Tibial nerve (tissue), 4 donors: Measurements from ENCODE around the gene SHANK2. TPM values are rescaled to one million over a fixed set of nuclear protein-coding genes. Genes with fewer than 3 reads are reported as not detected.

ENCODE experiments used
- DNase-seq, 2 donors: peaks; one replicate each; pipeline ENCODE4 v3.0.0-alpha.2; 2019; ENCODE audit warnings: low spot score in 2 of 2
- H3K27ac ChIP-seq, 4 donors: fragments of 200-600 bp; sonication (generic) in 3 of 4; one replicate each; pipeline ENCODE4 v1.5.1; 2017 to 2019; ENCODE audit warnings: mild to moderate bottlenecking in 1 of 4
- H3K27me3 ChIP-seq, 2 donors: fragments of 200-600 bp; sonication (generic) in 1 of 2; one replicate each; pipeline versions ENCODE4 v1.5.1 to v1.6.0; 2017 to 2019
- H3K36me3 ChIP-seq, 3 donors: fragments of 200-600 bp; sonication (generic); one replicate each; pipeline ENCODE4 v1.5.1; 2018 to 2019
- H3K4me1 ChIP-seq, 4 donors: fragments of 200-600 bp; sonication (generic) in 3 of 4; one replicate each; pipeline ENCODE4 v1.5.1; 2017 to 2019
- H3K4me3 ChIP-seq, 4 donors: fragments of 200-600 bp; sonication (generic) in 3 of 4; one replicate each; pipeline ENCODE4 v1.5.1; 2017 to 2019; ENCODE audit warnings: mild to moderate bottlenecking in 1 of 4, moderate library complexity in 1 of 4
- H3K9me3 ChIP-seq, 4 donors: fragments of 200-600 bp; sonication (generic) in 3 of 4; one replicate each; pipeline ENCODE4 v1.5.1; 2017 to 2019
- EP300 ChIP-seq, 2 donors: sonication (generic); formaldehyde crosslinking; IDR thresholded peaks; one replicate each; pipeline ENCODE4 v1.6.1; 2017; ENCODE audit warnings: antibody characterized with exemption in 2 of 2, mild to moderate bottlenecking in 1 of 2
- POLR2A ChIP-seq, 2 donors: fragments of 450-650 bp; IDR thresholded peaks; one replicate each; pipeline ENCODE4 v1.6.1; 2017; ENCODE audit warnings: antibody characterized with exemption in 2 of 2, mild to moderate bottlenecking in 2 of 2, moderate library complexity in 2 of 2
- WGBS, 2 donors: methylation state at CpG; one replicate each; pipeline ENCODE4 v1.1.5; 2018; 5-methylcytosine and 5-hydroxymethylcytosine counted together
- total RNA-seq, 4 donors: library from RNA; depleted of rRNA; stranded (reverse); fragments of >200 nt; gene quantifications; one replicate each; pipeline ENCODE4 v1.1.0, GENCODE V29; 2016
- TF ChIP-seq, protein P1 (sequence below), 5 experiments: fragments of 200-600 bp in 3 of 5; fragments of 450-650 bp in 2 of 5; sonication (generic) in 3 of 5; IDR thresholded peaks; one replicate each; pipeline ENCODE4 v1.5.1; 2016 to 2019; ENCODE audit warnings: antibody characterized with exemption in 5 of 5, mild to moderate bottlenecking in 3 of 5, moderate library complexity in 2 of 5

SHANK2 gene
- total RNA-seq, 4 donors from 2014 or later: 0.20 to 2.0 (median 1.4) TPM

GRCh38 chr11:71285111-71285510 lies 32.7 kb upstream of the SHANK2 start:
- no peak for DNase-seq
- 85 to 93% methylated on average over 14 of the region's 14 CpGs for WGBS, 2 donors
- no peak overlapping the region for H3K27ac ChIP-seq
- H3K9me3 ChIP-seq: peaks cover 0 to 16% (median 0%) of the 10 kb centered on the region in 4 donors
- H3K4me1 ChIP-seq: peaks cover 0 to 10% (median 0%) of the 10 kb centered on the region in 4 donors
- no peak for TF ChIP-seq POLR2A (IDR thresholded peaks at IDR 0.05)
- TF ChIP-seq EP300 (IDR thresholded peaks at IDR 0.05): no peak
- TF ChIP-seq, protein P1, sequence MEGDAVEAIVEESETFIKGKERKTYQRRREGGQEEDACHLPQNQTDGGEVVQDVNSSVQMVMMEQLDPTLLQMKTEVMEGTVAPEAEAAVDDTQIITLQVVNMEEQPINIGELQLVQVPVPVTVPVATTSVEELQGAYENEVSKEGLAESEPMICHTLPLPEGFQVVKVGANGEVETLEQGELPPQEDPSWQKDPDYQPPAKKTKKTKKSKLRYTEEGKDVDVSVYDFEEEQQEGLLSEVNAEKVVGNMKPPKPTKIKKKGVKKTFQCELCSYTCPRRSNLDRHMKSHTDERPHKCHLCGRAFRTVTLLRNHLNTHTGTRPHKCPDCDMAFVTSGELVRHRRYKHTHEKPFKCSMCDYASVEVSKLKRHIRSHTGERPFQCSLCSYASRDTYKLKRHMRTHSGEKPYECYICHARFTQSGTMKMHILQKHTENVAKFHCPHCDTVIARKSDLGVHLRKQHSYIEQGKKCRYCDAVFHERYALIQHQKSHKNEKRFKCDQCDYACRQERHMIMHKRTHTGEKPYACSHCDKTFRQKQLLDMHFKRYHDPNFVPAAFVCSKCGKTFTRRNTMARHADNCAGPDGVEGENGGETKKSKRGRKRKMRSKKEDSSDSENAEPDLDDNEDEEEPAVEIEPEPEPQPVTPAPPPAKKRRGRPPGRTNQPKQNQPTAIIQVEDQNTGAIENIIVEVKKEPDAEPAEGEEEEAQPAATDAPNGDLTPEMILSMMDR (IDR thresholded peaks at IDR 0.05): no peak
- H3K36me3 ChIP-seq: no peaks in the 10 kb centered on the region
- no peak overlapping the region for H3K4me3 ChIP-seq
- H3K27me3 ChIP-seq: no peaks in the 10 kb centered on the region

- WGBS, 2 donors: 62 to 66% methylated on average over 2 of the region's 2 CpGs
- no peaks in the 10 kb centered on the region for H3K36me3 ChIP-seq
- no peak for DNase-seq
- TF ChIP-seq EP300 (IDR thresholded peaks at IDR 0.05) (no peak), POLR2A (IDR thresholded peaks at IDR 0.05) (no peak)
- TF ChIP-seq, protein P1 (IDR thresholded peaks at IDR 0.05): no peak
- H3K4me3 ChIP-seq: no peak overlapping the region
- peaks cover 0 to 11% (median 0%) of the 10 kb centered on the region in 4 donors for H3K9me3 ChIP-seq
- H3K4me1 ChIP-seq: peaks cover 0 to 10% (median 0%) of the 10 kb centered on the region in 4 donors
- no peak overlapping the region for H3K27ac ChIP-seq
- no peaks in the 10 kb centered on the region for H3K27me3 ChIP-seq
These were observed 32.2 kb upstream of the SHANK2 start for GRCh38 chr11:71284525-71285092.

DNA sequence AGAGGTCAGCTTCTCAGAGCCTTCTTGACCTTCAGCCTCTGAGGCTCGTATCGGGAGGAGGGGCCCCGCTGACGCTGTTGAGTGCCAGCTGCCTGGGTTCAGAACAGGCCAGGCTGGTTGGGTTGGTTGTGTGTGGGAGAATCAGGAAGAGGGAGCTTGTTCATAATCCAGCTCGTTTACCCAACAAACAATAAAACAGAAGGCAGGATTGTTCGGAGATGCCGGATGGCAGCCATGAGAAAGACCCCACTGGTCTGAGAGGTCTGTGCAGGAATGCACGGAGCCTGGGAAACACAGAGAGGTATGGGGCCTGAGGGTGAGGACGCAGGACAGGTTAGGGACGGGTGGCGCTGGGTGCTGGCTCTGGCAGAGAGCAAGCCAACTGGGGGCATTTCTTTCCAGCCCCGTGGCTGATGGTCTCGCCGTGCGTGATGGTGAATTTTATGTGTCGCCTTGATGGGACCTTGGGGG lies 31.6 kb upstream of the SHANK2 start:
- 50 to 62% methylated on average over 16 of the region's 16 CpGs for WGBS, 2 donors
- TF ChIP-seq, protein P1 (IDR thresholded peaks at IDR 0.05): no peak
- no peak for TF ChIP-seq EP300 (IDR thresholded peaks at IDR 0.05)
- TF ChIP-seq POLR2A (IDR thresholded peaks at IDR 0.05): no peak
- H3K27me3 ChIP-seq: no peaks in the 10 kb centered on the region
- DNase-seq: no peak
- no peak overlapping the region for H3K4me3 ChIP-seq
- H3K9me3 ChIP-seq: peaks cover 0 to 5% (median 0%) of the 10 kb centered on the region in 4 donors
- no peaks in the 10 kb centered on the region for H3K36me3 ChIP-seq
- H3K4me1 ChIP-seq: peaks cover 0 to 10% (median 0%) of the 10 kb centered on the region in 4 donors
- H3K27ac ChIP-seq: no peak overlapping the region

DNA sequence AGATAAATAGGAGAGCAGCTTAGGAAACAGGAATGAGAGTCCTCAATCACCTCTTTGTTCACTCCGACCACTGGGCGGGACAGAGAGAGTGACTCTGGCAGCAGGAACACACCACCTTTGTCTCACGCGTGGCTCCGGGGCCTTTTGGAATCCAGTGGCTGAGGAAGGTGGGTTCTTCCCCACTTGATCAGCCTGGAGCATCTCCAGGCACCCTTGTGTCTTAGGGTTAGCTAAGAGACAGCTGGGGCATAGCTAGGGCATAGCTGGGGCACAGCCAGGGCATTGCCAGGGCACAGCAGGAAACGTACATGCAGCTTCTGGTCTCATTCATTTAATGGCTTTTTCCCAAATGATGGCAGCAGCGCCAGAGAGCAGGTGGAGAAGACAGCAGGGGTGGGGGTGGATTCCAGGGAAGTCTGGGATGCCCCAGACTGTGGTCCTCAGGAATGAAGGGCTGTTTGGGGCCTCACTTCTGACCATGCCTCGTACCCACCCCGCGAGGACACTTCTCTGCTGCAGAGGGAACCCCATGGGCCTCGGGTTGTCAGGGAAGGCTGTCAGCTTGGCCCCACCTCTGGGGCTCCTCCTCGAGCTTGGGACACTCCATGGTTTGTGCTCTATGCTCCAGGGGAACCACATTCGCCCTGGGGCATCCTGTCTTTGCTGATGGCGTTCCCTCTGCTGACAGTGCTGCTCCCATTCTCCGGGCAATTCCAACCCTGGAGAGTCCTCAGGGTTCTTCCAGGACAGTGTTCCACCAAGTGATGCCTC lies 30.4 kb upstream of the SHANK2 start:
- no peak for DNase-seq
- TF ChIP-seq POLR2A (IDR thresholded peaks at IDR 0.05): no peak
- TF ChIP-seq, protein P1 (IDR thresholded peaks at IDR 0.05): no peak
- no peak for TF ChIP-seq EP300 (IDR thresholded peaks at IDR 0.05)
- Histone ChIP-seq H3K9me3 (no peaks in the 10 kb centered on the region), H3K4me3 (no peak overlapping the region), H3K27me3 (no peaks in the 10 kb centered on the region), H3K36me3 (no peaks in the 10 kb centered on the region), H3K4me1 (peaks cover 0 to 10% (median 0%) of the 10 kb centered on the region in 4 donors), H3K27ac (no peak overlapping the region)
- WGBS, 2 donors: 77 to 79% methylated on average over 15 of the region's 15 CpGs

- Histone ChIP-seq H3K4me1 (peaks cover 0 to 3% (median 0%) of the 10 kb centered on the region in 4 donors), H3K36me3 (no peaks in the 10 kb centered on the region), H3K27ac (no peak overlapping the region), H3K27me3 (no peaks in the 10 kb centered on the region), H3K9me3 (no peaks in the 10 kb centered on the region), H3K4me3 (no peak overlapping the region)
- 77 to 79% methylated on average over 7 of the region's 7 CpGs for WGBS, 2 donors
- TF ChIP-seq, protein P1 (IDR thresholded peaks at IDR 0.05): no peak
- no peak for TF ChIP-seq EP300 (IDR thresholded peaks at IDR 0.05)
- TF ChIP-seq POLR2A (IDR thresholded peaks at IDR 0.05): no peak
- DNase-seq: no peak
These were observed 29.5 kb upstream of the SHANK2 start for GRCh38 chr11:71281831-71282230.
